Stimulated activated CD8-positive, alpha-beta memory T cell treated with anti-CD3 and anti-CD28 coated beads, Interleukin-4, amount 100 ng/mL, for 48 hours (primary cell): ENCODE data around the gene PPP1R12B.
A peak's percentile ranks its signal among the peaks of the same experiment; 100 is the strongest.
"Not testable (repeated sequence)": the region's sequence is repeated elsewhere in the genome, so short reads cannot be mapped to it uniquely, and the experiment has no call there.

Experiments used
- DNase-seq: peaks from one replicate; pipeline ENCODE4 v3.0.0-alpha.2; 2020

The PPP1R12B gene

GRCh38 chr1:202588503-202589189, 240.1 kb downstream of the PPP1R12B start:
- no peak for DNase-seq

GRCh38 chr1:202589190-202589930, 240.9 kb downstream of the PPP1R12B start:
- no peak for DNase-seq

GRCh38 chr1:202590126-202590525, 241.6 kb downstream of the PPP1R12B start:
- no peak for DNase-seq

- DNase-seq, result no peak
Observed at GRCh38 chr1:202590975-202591411, 242.5 kb downstream of the PPP1R12B start.

GRCh38 chr1:202591515-202591914, 243.0 kb downstream of the PPP1R12B start:
- no peak for DNase-seq

GRCh38 chr1:202592146-202592545, 243.6 kb downstream of the PPP1R12B start:
- no peak for DNase-seq

- no peak for DNase-seq
Observed at GRCh38 chr1:202593845-202594244, 245.3 kb downstream of the PPP1R12B start.

- no peak for DNase-seq
Observed at GRCh38 chr1:202596638-202597037, 248.1 kb downstream of the PPP1R12B start.

- DNase-seq, result no peak
Observed at GRCh38 chr1:202597090-202597761, 248.7 kb downstream of the PPP1R12B start.

GRCh38 chr1:202599669-202600431, 251.4 kb downstream of the PPP1R12B start:
- DNase-seq, result peak; percentile 57

- DNase-seq, result no peak
Observed at GRCh38 chr1:202600432-202601041, 252.0 kb downstream of the PPP1R12B start.

- DNase-seq, result no peak
Observed at GRCh38 chr1:202603435-202603834, 254.9 kb downstream of the PPP1R12B start.

GRCh38 chr1:202605515-202605914, 257.0 kb downstream of the PPP1R12B start:
- no peak for DNase-seq

GRCh38 chr1:202612036-202612435, 263.5 kb downstream of the PPP1R12B start:
- not testable (repeated sequence) for DNase-seq

GRCh38 chr1:202613571-202613970, 265.1 kb downstream of the PPP1R12B start:
- DNase-seq, result no peak

- DNase-seq, result not testable (repeated sequence)
Observed at GRCh38 chr1:202614363-202615207, 266.1 kb downstream of the PPP1R12B start.

GRCh38 chr1:202615208-202615500, 266.7 kb downstream of the PPP1R12B start:
- DNase-seq, result not testable (repeated sequence)

- no peak for DNase-seq
Observed at GRCh38 chr1:202615501-202616354, 267.2 kb downstream of the PPP1R12B start.

GRCh38 chr1:202616355-202616915, 267.9 kb downstream of the PPP1R12B start:
- no peak for DNase-seq

- DNase-seq, result not testable (repeated sequence)
Observed at GRCh38 chr1:202619012-202619411, 270.5 kb downstream of the PPP1R12B start.
